GM18505 (cell line): ENCODE data around the gene ZC3H6.

ENCODE experiments used
- ATAC-seq: cut with Tn5 transposase; IDR thresholded peaks from one replicate; pipeline ENCODE4 v1.9.1; 2021; ENCODE audit not compliant: unreplicated experiment
- POLR2A ChIP-seq: IDR thresholded peaks from 4 replicates; pipeline ENCODE4 v1.6.1; 2011; ENCODE audit warnings: borderline replicate concordance; ENCODE audit not compliant: insufficient read depth, insufficient read length; ENCODE audit errors: extremely low read depth

The ZC3H6 gene, protein sequence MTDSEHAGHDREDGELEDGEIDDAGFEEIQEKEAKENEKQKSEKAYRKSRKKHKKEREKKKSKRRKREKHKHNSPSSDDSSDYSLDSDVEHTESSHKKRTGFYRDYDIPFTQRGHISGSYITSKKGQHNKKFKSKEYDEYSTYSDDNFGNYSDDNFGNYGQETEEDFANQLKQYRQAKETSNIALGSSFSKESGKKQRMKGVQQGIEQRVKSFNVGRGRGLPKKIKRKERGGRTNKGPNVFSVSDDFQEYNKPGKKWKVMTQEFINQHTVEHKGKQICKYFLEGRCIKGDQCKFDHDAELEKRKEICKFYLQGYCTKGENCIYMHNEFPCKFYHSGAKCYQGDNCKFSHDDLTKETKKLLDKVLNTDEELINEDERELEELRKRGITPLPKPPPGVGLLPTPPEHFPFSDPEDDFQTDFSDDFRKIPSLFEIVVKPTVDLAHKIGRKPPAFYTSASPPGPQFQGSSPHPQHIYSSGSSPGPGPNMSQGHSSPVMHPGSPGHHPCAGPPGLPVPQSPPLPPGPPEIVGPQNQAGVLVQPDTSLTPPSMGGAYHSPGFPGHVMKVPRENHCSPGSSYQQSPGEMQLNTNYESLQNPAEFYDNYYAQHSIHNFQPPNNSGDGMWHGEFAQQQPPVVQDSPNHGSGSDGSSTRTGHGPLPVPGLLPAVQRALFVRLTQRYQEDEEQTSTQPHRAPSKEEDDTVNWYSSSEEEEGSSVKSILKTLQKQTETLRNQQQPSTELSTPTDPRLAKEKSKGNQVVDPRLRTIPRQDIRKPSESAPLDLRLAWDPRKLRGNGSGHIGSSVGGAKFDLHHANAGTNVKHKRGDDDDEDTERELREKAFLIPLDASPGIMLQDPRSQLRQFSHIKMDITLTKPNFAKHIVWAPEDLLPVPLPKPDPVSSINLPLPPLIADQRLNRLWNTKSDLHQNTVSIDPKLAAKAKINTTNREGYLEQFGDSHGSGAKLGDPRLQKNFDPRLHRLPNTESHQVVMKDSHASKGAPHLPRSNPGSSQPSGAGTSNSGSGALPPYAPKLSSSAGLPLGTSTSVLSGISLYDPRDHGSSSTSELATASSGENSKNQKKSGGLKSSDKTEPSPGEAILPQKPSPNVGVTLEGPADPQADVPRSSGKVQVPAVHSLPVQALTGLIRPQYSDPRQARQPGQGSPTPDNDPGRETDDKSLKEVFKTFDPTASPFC

DNA sequence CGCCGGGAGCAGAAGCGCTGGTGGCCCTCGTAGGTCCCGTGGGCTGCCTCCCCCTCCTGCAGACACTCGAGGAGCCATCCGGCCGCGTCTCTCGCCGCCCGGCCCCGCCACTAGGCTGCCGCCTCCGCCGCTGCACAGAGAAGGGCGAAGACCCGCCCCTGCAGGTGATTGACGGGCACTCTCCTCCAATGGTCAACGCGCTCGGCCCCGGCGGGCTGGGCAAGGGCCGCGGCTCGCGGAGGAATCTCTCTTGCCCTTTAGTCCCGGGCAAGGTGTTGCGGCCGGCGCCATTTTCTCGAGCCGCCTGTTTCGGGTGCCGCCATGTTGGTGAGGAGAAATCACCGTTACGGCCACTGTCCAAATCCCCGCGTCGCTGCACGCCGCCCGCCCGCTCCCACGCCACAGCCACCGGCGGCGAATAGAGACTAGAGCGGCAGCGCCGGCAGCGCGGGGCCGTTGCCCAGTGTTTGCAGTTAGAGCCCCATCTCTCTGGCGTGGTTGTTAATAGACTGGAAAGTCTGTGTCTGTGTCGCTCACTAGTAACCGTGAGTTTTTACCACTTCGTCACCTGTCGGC is at the start of gene ZC3H6:
Gene ZC3H6 (plus strand): TSS at position 287 of the 576 bp plus-strand sequence. CDS start 398 bp downstream, outside the sequence.
- peak; percentile 96 for ATAC-seq
- peak; percentile 98 for TF ChIP-seq POLR2A

DNA sequence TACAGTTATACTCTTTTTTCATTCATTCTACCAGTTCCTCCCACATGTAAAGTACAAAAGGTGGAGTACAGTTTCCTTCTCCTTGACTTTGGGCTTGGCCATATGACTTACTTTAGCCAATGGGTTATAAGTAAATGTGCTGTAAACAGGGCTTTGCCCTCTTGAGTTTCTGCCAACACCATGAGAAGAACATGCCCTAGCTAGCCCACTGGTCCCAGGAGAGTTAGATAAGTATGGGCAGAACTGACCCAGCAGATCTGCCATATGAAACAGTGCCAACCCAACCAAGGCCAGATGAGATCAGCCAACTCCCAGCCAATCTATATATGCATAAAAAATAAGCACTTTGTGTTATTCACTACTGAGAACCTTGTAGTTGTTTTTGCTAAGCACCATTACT is 46.0 kb upstream of the ZC3H6 start:
- no peak for TF ChIP-seq POLR2A
- ATAC-seq = no peak

DNA sequence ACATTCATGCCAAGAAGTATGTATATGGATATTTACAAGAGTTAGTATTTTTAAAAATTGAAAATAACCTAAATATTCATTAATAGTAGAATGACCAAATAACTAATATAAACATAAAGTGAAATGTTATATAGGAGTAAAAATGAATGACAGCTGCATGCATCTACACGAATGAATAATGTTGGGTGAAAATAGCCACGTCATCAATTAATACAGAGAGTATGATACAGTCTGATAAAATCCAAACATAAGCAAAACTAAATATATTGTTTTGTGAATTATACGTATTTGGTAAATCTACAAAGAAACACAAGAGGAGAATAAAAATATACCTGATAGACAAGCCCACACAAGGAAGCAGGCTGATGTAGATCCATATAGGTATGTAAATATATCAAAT is 45.0 kb upstream of the ZC3H6 start:
- no peak for ATAC-seq
- TF ChIP-seq POLR2A = no peak

DNA sequence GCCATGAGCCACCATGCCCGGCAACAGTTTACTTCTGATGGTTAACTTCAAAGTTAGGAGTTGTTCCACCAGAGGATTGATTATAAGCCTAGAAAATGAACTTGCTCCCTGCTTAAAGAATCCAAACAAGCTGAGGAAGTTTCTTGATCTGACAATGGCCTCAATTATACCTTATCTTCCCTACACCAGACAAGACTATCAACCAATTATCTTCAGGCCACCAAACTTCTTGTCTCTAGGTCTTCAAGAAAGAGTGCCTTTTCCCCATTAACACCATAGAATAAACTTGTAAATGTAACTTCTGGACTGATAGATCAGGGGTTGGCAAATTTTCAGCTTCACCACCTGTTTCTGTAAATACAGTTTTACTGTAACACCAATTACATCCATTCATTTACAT is 35.5 kb upstream of the ZC3H6 start:
- no peak for TF ChIP-seq POLR2A
- no peak for ATAC-seq

DNA sequence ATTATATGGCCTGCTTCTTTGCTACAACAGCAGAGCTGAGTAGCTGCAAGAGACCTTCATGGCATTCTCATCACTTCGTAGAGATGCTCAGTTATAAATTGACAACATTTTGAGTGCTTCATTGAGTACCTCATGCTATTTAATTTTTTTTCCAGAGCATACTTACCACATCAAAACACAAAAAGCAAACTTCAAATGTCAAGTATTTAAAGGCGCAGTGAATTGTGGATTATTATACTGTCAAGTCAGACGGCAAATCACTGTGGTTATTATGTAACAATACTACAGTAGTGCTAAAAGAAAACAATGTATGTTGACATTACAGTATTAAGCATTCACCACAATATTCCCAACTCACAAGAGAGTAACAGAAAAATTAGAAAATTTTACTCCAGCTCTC is 33.0 kb upstream of the ZC3H6 start:
- TF ChIP-seq POLR2A = no peak
- ATAC-seq = no peak

DNA sequence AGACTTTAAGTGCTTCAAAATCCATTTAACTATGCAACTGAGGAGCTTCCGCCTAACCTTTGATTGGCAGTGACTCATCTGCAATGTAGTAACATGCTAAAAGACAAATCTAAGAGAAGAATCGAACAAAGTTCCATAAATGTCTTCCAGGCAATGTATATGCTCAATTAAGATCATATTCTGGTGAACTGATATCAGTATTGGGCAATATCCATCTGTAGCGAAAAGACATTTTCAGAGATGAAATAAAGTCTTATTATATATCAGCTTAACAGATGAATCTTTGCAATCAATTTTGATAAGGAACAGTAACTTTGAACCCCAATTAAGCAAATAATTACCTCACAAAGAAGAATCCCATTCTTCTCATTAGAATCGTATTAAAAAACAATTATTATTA is 32.2 kb upstream of the ZC3H6 start:
- no peak for TF ChIP-seq POLR2A
- ATAC-seq = no peak

DNA sequence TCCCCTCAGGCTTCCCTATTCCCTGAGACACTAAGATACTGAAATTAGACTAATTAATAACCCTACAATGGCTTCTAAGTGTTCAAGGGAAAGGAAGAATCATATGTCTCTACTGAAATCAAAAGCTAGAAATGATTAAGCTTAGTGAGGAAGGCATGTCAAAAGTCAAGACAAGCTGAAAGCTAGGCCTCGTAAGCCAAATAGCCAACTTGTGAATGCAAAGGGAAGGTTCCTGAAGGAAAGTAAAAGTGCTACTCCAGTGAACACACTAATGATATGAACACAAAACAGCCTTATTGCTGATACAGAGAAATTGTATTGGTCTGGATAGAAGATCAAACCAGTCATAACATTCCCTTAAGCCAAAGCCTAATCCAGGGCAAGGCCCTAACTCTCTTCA is 30.5 kb upstream of the ZC3H6 start:
- TF ChIP-seq POLR2A = no peak

DNA sequence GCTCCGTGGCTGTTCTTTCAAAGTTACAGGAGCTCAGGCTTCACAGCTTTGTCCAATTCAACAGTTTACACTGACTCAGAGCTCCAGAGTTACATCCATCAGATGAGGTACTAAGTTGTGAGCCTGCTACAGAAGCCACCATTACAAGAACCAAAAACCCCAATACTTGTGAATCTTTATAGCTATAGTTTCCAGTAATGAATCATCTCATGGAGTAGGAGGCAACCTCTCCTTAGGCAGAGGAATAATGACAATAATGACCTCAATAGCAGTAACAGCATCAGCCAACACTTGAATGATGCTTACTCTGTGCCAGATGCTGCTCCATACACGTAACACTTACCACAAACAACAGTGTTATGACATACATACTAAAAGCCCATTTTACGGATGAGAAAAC is 24.1 kb upstream of the ZC3H6 start:
- no peak for TF ChIP-seq POLR2A
- no peak for ATAC-seq

More for the DNA sequence above, 30.5 kb upstream of the ZC3H6 start:
- ATAC-seq = no peak

DNA sequence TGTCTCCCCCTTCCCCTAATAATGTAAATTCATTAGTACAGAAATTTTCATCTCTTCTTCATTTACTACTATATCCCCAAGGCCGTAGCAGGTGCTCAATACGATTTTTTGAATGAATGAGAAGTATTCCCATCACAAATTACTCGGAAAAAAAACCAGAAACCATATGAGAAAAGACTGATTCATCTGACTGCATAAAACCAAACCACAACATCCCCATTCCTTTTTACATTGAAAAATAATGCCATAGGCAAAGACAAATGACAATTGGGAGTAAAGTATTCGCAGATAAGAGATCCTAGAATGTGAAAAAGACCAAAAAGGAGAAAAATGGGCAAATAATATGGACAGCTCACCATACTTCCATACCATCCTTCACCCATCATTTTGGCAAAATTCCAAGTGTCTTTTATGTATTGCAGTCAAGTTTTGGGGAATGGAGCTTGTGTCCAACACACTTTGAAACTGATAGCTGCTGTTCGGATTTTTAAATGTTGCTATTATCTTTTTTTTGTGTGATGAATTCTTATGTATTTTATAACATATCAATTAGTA is 22.1 kb upstream of the ZC3H6 start:
- ATAC-seq = no peak
- no peak for TF ChIP-seq POLR2A

DNA sequence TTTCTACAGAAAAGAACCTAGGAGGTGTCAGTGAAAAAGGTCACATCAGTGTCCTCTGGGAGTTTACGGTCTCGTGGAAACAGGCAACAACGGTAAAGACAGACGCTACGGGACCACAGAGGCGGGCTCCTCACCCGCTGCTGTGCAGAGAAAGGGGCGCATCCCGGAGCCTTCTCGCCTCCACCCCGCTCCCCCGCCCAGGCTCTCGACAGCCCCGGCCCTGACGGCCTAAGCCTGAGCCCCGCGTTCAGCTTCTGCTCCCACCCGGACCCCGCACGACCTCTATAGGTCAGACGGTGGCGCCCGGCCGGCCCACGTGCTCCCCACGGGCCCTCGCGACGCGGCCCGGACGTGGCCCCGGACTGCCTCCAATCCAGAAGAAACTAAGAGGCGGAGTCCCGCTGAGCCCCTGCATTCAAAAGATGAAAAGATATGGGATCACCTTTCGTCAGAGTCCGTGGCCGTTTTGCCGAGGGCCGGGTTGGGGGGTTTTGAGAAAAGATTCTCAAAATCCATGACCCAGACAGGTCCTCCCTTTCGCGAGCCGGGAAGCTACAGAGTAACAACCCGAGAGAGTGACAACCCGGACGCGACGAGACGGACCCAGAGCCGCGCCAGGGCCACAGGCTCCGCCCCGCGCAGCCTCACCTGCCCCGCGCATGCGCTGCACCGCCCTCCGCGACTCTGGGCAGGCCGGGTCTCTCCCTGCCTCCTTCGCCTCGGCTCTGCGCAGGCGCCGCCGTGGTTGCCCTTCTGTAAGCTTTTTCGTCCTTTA is 20.7 kb upstream of the ZC3H6 start, which contains the start of gene ZC3H8:
Gene ZC3H8 (minus strand): TSS at position 577 of the 775 bp plus-strand sequence. CDS start 61 bp downstream, at position 516.
- TF ChIP-seq POLR2A = peak; percentile 97
- ATAC-seq = peak; percentile 91

DNA sequence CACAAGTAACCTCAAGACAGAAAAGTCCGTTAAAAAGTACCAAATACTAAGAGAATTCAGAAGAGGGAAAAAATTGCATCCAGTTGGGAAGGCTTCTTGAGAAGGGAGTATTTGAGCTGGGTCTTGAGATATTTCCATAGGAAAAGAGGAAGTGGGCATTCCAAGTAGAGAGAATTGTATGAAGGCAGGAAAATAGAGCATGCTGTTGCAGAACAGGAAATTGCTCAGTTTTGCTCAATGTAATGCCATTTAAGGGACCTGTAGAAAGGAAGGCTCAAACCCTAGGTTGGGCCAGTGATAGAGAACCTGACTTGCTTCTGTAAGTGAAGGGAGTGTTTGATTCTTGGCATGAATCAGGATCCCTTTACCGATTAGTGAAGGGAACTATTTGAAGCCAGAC is 19.5 kb upstream of the ZC3H6 start:
- no peak for ATAC-seq
- no peak for TF ChIP-seq POLR2A

DNA sequence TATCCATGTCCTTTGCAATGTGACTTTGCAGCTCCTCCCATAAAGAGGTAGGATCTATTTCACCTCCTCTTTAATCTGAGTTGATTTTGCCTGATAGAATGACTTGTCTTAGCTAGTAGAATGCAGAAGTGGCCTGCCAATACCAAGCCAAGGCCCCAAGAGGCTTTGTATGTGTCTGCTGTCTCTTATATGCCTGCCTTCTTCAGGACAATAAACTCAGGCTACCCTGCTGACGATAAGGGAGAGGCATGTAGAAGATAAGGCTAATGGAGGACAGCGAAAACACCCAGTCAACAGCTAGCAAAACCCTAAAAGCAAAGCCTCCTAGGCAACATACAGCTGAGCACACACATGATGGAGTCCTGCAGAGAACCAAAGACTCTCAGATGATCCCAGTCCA is 18.7 kb upstream of the ZC3H6 start:
- ATAC-seq = no peak
- TF ChIP-seq POLR2A = no peak

DNA sequence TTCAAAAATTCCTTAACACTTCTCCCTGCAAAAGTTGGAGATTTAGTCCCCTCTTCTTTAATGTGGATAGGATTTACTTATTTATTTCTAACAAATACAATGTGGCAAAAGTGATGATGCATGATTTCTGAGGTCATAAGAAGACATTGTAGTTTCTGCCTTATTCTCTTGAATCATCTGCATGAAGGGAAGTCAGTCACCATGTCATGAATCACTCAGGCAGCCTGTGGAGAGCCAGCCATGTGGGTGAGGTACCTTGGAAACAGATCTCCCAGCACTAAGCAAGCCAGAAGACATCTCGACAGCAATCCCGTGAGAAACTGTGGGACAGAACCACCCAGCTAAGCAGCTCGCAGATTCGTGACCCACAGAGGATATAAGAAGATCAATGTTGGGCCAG is 17.8 kb upstream of the ZC3H6 start:
- no peak for TF ChIP-seq POLR2A
- no peak for ATAC-seq
